Smooth muscle cell (in vitro differentiated cells): ENCODE data around the gene ZNF516. TPM values are rescaled to one million over a fixed set of nuclear protein-coding genes. Genes with fewer than 3 reads are reported as not detected.

Source experiments
- DNase-seq: peaks from one replicate; lab custom pipeline; 2025; ENCODE audit not compliant: unreplicated experiment; lab: John Stamatoyannopoulos, UW
- H2AFZ ChIP-seq: fragments of 200-600 bp; sonication (generic); 2 replicates; pipeline ENCODE4 v1.6.0; 2016; ENCODE audit warnings: antibody characterized with exemption, low read depth, mild to moderate bottlenecking
- H3F3A ChIP-seq: fragments of 200-600 bp; sonication (generic); 2 replicates; pipeline ENCODE4 v1.6.0; 2017; ENCODE audit warnings: antibody characterized with exemption, low read depth
- H3K27ac ChIP-seq: fragments of 200-600 bp; sonication (generic); 2 replicates; pipeline ENCODE4 v1.5.1; 2016; ENCODE audit warnings: low read depth, mild to moderate bottlenecking
- H3K27me3 ChIP-seq: fragments of 200-600 bp; sonication (generic); 2 replicates; pipeline ENCODE4 v1.6.1; 2016; ENCODE audit warnings: low read depth, mild to moderate bottlenecking
- H3K36me3 ChIP-seq: fragments of 200-600 bp; sonication (generic); 2 replicates; pipeline ENCODE4 v1.5.1; 2016; ENCODE audit warnings: low read depth
- H3K4me1 ChIP-seq: fragments of 200-600 bp; sonication (generic); 2 replicates; pipeline ENCODE4 v1.5.1; 2016; ENCODE audit warnings: low read depth
- H3K4me2 ChIP-seq: fragments of 200-600 bp; sonication (generic); 2 replicates; pipeline ENCODE4 v1.6.0; 2016; ENCODE audit warnings: mild to moderate bottlenecking
- H3K4me3 ChIP-seq: fragments of 200-600 bp; sonication (generic); 2 replicates; pipeline ENCODE4 v1.5.1; 2016; ENCODE audit warnings: mild to moderate bottlenecking
- H3K79me2 ChIP-seq: fragments of 200-600 bp; sonication (generic); 2 replicates; pipeline ENCODE4 v1.6.0; 2016; ENCODE audit warnings: low read depth, mild to moderate bottlenecking
- H3K9ac ChIP-seq: fragments of 200-600 bp; sonication (generic); 2 replicates; pipeline ENCODE4 v1.6.0; 2016; ENCODE audit warnings: low read depth
- H3K9me3 ChIP-seq: fragments of 200-600 bp; sonication (generic); replicated peaks from 2 replicates; pipeline ENCODE4 v1.5.1; 2016; ENCODE audit warnings: low read depth
- H4K20me1 ChIP-seq: fragments of 200-600 bp; sonication (generic); 2 replicates; pipeline ENCODE4 v1.6.0; 2016; ENCODE audit warnings: low read depth
- WGBS: methylation state at CpG from one replicate; pipeline ENCODE4 v1.1.7; 2016; ENCODE audit warnings: low lambda C conversion rate; 5-methylcytosine and 5-hydroxymethylcytosine counted together
- polyA plus RNA-seq: library from polyadenylated mRNA; unstranded; fragments of >200 nt; fragmentation: Nextera tagmentation; extraction: Ambion mirVana; gene quantifications from 2 replicates; pipeline ENCODE4 v1.2.1, GENCODE V29; 2016
- total RNA-seq: library from RNA; depleted of rRNA; stranded (reverse); fragments of >200 nt; gene quantifications from 2 replicates; pipeline ENCODE4 v1.2.3, GENCODE V29; 2014
- TF ChIP-seq, protein P1 (sequence below): fragments of 200-600 bp; sonication (generic); IDR thresholded peaks from 2 replicates; pipeline ENCODE4 v1.5.1; 2017; ENCODE audit warnings: borderline replicate concordance, mild to moderate bottlenecking, antibody characterized with exemption; ENCODE audit not compliant: insufficient read depth, poor library complexity, severe bottlenecking

The ZNF516 gene
- total and polyA plus RNA-seq, 2 experiments from 2014 or later, result 15.6 to 24.2 TPM

DNA sequence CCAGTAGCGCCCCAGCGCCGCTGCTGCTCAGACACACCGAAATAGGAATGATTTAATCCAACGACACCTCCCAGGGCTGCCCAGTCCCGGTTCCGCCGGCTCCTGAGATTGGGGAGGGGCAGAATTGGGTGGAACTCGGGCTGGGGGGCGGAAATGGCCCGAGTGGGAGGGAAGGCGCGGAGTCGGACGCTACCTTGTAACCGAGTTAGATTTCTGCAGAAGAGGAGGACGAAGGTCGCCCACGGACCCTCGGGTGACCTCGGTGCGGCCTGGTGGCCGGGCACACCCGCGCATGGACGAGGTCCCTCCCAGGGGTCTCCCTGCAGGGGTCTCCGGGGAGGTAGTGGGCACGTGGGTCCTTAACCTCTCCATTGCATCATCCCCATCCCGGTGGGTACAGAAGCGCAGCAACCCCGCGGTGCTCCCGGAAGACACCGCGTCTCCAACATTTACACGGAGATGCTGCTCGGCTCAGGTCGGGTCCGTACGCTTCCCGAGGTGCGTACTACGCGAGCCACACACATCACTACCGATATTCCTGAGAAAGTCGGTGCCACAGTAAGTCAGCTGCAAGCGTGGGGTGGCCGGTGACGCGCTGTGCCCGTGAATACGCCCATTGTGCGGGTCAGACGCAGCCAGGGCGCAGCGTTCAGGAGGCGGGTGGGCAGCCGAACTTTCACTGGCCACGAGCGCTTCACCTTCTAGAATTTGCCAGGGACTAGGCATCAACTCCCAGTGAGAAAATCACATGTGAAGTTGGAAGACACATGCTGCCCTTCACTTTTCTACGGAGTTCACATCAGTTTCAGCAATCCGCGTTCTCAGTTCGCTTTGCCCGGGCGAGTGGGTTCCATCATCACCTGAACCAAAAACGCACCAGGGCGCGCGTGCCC is 3.0 kb downstream of the ZNF516 start:
- Histone ChIP-seq H3K27me3 (no peaks in the 10 kb centered on the region), H3K4me2 (peak overlapping the region; percentile 92), H3K4me3 (peak overlapping the region; percentile 76), H3F3A (peaks cover 28% of the 10 kb centered on the region), H3K9me3 (no peaks in the 10 kb centered on the region), H3K27ac (peak overlapping the region; percentile 84), H3K4me1 (peaks cover 34% of the 10 kb centered on the region), H3K9ac (peak overlapping the region; percentile 72), H2AFZ (peak overlapping the region; percentile 37), H3K79me2 (peaks cover 40% of the 10 kb centered on the region), H3K36me3 (no peaks in the 10 kb centered on the region), H4K20me1 (peaks cover 56% of the 10 kb centered on the region)
- TF ChIP-seq, protein P1, sequence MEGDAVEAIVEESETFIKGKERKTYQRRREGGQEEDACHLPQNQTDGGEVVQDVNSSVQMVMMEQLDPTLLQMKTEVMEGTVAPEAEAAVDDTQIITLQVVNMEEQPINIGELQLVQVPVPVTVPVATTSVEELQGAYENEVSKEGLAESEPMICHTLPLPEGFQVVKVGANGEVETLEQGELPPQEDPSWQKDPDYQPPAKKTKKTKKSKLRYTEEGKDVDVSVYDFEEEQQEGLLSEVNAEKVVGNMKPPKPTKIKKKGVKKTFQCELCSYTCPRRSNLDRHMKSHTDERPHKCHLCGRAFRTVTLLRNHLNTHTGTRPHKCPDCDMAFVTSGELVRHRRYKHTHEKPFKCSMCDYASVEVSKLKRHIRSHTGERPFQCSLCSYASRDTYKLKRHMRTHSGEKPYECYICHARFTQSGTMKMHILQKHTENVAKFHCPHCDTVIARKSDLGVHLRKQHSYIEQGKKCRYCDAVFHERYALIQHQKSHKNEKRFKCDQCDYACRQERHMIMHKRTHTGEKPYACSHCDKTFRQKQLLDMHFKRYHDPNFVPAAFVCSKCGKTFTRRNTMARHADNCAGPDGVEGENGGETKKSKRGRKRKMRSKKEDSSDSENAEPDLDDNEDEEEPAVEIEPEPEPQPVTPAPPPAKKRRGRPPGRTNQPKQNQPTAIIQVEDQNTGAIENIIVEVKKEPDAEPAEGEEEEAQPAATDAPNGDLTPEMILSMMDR, result no peak
- under 1% methylated on average over 70 of the region's 70 CpGs for WGBS
- no peak for DNase-seq

DNA sequence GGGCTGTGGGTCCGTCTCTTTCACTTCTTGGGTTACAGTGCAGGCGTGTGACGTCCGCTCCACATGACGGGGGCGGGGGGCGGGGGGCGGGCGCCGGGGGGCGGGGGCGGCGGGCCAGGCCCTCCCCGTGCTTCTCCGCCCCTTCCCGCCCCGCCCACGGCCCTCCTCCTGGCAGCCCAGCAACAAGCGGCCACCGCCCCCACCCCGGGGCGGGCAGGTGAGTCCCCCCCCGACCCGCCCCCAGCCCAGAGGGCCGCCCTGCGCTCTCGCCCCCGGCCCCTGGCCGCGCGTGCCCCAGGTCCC is 3.6 kb downstream of the ZNF516 start:
- H3K4me2 ChIP-seq, result peak overlapping the region; percentile 92
- no peaks in the 10 kb centered on the region for H3K27me3 ChIP-seq
- no peaks in the 10 kb centered on the region for H3K36me3 ChIP-seq
- peak; percentile 59 for DNase-seq
- H3K9ac ChIP-seq, result peak overlapping the region; percentile 88
- TF ChIP-seq, protein P1, result no peak
- peaks cover 40% of the 10 kb centered on the region for H3K4me1 ChIP-seq
- H2AFZ ChIP-seq, result no peak overlapping the region
- H3K4me3 ChIP-seq, result peak overlapping the region; percentile 76
- H3K79me2 ChIP-seq, result peaks cover 46% of the 10 kb centered on the region
- peak overlapping the region; percentile 84 for H3K27ac ChIP-seq
- H3F3A ChIP-seq, result peaks cover 23% of the 10 kb centered on the region
- WGBS, result no CpG with 5 or more reads among the region's 31 CpGs
- no peaks in the 10 kb centered on the region for H3K9me3 ChIP-seq
- H4K20me1 ChIP-seq, result peaks cover 62% of the 10 kb centered on the region

DNA sequence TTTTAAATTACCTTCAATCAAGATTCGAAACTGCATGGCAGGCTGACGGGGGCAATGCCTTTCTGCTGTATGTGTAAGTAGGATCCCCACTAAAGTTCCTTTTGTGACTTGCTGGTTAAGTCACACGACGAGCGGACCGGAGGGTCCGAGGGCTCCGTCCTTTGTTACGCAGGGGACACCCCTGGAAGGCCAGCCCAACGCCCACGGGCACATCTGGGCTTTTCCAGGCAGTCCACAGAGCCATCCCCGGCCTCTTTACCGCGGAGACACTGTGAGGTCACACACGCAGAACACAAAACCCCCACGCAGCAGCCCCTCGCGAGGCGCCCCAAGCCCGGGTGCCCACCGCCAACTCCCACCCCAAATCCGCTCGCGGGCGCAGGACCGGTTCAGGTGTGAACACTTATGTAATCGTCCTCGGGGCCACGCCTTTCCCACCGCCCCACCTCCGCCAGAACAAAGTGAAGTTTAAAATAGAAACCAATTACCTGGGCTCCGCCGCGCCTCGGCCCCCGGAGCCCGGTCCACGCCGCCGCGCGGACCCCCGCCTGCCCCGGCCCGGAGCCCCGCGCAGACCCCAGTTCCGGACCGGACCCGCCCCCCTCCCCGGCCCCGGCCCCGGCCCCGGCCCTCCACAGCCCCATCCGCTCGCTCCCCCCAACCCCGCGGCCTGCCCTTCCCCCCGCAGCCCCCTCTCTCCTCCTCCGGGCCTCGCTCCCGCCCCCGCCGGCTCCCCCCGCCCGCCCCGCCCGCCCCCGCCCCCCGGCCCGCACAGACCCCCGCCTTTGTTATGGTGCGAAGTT is 4.2 kb downstream of the ZNF516 start:
- TF ChIP-seq, protein P1, result no peak
- Histone ChIP-seq H3K36me3 (no peaks in the 10 kb centered on the region), H3K4me2 (peak overlapping the region; percentile 92), H3K9ac (peak overlapping the region; percentile 88), H3K4me3 (peak overlapping the region; percentile 76), H3K9me3 (no peaks in the 10 kb centered on the region), H3K27ac (peak overlapping the region; percentile 28), H3K27me3 (no peaks in the 10 kb centered on the region), H2AFZ (peak overlapping the region; percentile 47), H3F3A (peaks cover 23% of the 10 kb centered on the region), H3K79me2 (peaks cover 51% of the 10 kb centered on the region), H3K4me1 (peaks cover 43% of the 10 kb centered on the region), H4K20me1 (peaks cover 68% of the 10 kb centered on the region)
- DNase-seq, result peak; percentile 28
- WGBS, result 1% methylated on average over 29 of the region's 73 CpGs
